Astrocyte of the cerebellum (primary cell): ENCODE results near the gene RBM17.

Source experiments
- DNase-seq: peaks from one replicate; pipeline ENCODE4 v3.0.0-alpha.2; 2011; ENCODE audit warnings: low read depth
- H3K4me3 ChIP-seq: 2 replicates; pipeline ENCODE4 v1.5.1; 2011; ENCODE audit warnings: mild to moderate bottlenecking, low read depth, low read length, moderate library complexity
- in situ Hi-C: cut with HindIII; loops from 2 replicates; pipeline ENCODE4 v1.10.0; 2017; ENCODE audit warnings: low sequenced_read_pairs
- TF ChIP-seq, protein P1 (sequence below): IDR thresholded peaks from 2 replicates; pipeline ENCODE4 v1.5.1; 2012; ENCODE audit warnings: low read length, low read depth, moderate library complexity, mild to moderate bottlenecking; ENCODE audit errors: missing control alignments

RBM17 gene

DNA sequence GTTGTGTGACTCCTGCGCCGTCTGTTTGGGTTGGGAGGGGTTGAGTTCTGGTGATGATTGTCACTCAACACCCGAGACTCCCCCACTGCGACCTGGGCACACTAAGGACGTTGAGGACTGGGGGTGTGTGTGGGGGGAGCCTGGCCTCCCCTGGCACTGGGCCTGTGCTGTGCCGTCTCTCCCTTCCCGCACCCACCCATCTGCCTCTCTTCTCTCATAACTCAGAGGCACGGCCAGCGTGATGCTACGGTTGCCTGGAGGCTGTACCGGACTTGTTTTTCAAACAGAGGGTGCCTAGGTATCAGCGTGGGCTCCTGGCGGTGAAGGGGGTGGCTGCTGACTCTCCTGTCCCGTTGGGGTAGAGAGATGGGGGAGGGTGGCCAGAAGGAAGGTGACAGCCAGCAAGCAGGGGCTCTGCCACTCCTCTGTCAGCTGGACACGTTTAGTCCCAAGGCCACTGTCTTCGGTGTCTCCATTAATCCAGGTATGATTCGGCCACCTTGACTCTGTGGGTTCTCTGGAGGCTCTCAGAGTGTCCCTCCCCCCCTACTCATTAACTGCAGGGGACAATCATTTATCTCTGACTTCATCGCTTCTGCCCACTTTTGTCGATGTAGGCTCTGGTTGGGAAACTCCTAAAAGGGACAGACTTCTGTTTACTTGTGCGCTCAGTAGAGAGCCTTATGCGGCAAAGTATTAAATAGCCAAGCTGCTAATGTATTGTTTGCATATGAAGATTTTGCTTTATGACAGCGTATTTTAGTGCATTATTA lies 57.4 kb downstream of the RBM17 start:
- peak overlapping the region; percentile 67 for H3K4me3 ChIP-seq
- in situ Hi-C loops = loop anchor here (5.0 kb wide), 1 partner anchor 46 kb away; no protein-coding TSS in a partner anchor
- DNase-seq = no peak

DNA sequence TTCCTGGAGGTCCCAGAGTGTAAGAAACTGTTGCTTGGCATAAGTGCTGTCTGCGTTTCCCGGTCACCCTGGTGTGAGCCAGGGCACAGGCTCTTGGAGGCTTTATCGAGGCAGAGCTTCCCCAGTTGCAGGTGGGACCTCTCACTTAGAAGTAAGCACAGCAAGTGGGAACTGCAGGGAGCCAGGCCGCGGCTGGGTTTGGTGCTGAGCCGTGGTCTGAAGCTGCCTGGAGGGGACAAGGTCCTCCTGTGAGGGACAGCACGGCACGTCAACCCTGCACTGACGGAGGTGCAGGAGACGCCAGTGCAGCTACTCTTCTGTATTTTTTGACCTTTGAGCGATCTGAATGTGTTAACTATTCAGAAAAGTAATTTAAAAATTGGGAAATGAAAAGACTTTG lies 58.1 kb downstream of the RBM17 start:
- TF ChIP-seq, protein P1, sequence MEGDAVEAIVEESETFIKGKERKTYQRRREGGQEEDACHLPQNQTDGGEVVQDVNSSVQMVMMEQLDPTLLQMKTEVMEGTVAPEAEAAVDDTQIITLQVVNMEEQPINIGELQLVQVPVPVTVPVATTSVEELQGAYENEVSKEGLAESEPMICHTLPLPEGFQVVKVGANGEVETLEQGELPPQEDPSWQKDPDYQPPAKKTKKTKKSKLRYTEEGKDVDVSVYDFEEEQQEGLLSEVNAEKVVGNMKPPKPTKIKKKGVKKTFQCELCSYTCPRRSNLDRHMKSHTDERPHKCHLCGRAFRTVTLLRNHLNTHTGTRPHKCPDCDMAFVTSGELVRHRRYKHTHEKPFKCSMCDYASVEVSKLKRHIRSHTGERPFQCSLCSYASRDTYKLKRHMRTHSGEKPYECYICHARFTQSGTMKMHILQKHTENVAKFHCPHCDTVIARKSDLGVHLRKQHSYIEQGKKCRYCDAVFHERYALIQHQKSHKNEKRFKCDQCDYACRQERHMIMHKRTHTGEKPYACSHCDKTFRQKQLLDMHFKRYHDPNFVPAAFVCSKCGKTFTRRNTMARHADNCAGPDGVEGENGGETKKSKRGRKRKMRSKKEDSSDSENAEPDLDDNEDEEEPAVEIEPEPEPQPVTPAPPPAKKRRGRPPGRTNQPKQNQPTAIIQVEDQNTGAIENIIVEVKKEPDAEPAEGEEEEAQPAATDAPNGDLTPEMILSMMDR = no peak
- in situ Hi-C loops = loop anchor here (5.0 kb wide), 1 partner anchor 45 kb away; no protein-coding TSS in a partner anchor
- H3K4me3 ChIP-seq = no peak overlapping the region
- DNase-seq = no peak

More for the DNA sequence above, 57.4 kb downstream of the RBM17 start:
- TF ChIP-seq, protein P1 = no peak

DNA sequence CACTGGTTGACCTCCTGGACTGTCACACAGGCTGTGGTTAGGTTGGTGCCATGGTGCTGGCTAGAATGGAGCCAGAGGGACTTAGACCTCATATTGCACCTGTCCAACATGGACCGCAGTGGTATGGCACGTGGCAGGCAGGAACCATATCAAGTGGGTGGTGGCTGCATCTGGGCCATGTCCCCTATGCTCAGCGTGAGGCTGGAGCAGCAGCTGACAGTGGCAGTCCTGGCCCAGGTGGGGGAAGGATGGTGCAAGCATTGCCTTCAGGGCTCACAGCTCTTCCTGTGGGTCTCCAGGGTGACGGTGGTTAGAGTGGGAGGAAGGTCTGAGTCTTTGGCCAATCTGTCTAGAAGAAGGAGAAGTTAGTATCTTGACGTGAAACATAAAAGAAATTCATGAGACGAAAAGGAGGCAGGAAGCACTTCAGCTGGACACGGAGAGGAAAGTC lies 59.4 kb downstream of the RBM17 start:
- H3K4me3 ChIP-seq = no peak overlapping the region
- DNase-seq = no peak
- TF ChIP-seq, protein P1 = no peak
- in situ Hi-C loops = loop anchor here (5.0 kb wide), 1 partner anchor 44 kb away; no protein-coding TSS in a partner anchor

DNA sequence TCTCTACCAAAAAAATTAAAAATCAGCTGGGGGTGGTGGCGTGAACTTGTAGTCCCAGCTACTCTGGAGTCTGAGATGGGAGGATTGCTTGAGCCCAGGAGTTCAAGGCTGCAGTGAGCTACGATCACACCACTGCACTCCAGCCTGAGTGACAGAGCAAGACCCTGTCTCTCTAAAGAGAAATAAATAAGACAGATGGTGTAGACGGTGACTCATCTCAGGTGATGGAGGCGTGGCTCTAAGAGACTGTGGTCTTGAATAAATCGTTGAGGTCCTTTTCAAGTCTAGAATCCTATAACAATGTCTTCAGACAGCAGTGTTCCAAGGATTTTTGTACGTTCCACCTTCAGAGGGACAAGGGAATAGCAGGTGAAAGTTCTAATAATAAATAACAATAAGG lies 60.1 kb downstream of the RBM17 start:
- TF ChIP-seq, protein P1 = no peak
- DNase-seq = no peak
- in situ Hi-C loops = loop anchor here (5.0 kb wide), 1 partner anchor 43 kb away; no protein-coding TSS in a partner anchor

DNA sequence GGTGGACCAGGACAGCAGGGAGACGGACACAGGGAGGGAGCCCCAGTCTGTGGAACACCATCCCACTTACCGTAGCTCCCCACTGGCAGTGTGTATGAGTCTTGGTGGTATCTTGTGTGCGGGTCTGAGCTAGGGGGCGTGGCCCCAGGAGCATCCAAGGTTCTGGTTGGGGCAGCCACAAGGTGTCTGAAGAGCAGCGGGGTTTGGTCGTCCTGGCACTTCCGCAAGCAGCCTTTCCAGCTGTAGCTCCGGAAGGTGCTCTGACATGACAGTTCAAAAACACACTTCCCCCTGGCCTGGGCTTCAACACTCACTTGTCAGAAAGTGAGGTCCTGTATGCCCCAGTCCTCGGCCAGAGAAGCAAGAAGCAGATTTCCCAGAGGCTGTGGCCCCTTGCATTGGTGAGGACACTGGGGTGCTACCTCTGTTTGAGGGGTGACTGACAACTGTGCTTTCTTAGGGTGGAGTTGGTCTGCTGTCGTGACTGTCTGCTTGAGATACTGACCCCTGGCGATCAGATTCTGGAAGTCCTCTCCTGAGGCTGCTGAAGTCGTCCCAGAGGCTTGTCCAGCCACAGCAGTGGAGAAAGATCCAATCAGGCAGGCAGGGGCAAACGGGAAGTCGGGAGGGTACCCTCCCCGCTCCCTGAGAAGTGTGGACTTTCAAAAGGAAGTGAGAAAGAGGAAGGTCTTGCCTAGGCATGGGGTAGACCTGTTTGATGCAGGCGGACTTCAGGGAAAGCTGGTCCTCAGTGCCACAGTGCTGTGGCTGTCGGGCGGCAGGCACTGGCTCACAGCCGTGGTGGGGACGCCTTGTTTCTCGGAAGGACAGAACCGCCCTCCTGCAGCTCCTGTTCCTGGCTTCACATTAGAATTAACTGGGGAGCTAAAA lies 62.5 kb downstream of the RBM17 start:
- no peak overlapping the region for H3K4me3 ChIP-seq
- in situ Hi-C loops = no loop called here
- DNase-seq = peak; percentile 44
- TF ChIP-seq, protein P1 = peak; percentile 83

More for the DNA sequence above, 60.1 kb downstream of the RBM17 start:
- H3K4me3 ChIP-seq = no peak overlapping the region

DNA sequence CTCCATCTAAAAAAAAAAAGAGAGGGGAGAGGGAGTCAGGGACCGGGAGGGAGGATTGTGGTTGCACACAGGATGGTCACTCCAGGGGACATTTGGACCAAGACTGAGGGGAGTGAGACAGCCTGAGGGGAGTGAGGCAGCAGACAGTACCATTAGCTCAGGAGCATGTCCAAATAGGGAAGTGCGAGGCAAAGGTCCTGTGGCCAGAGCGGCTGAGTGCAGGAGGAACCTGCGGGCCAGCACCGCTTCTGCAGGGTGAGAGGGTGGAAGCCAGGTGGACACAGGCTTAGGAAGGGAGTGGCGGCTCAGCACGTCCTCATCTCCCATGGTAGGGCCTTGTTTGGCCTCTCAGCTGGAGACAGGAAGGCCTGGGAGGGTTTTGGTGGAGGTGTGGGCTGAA lies 65.0 kb downstream of the RBM17 start:
- in situ Hi-C loops = no loop called here
- TF ChIP-seq, protein P1 = no peak
- no peak overlapping the region for H3K4me3 ChIP-seq

More for the DNA sequence above, 65.0 kb downstream of the RBM17 start:
- DNase-seq = no peak
